A673 (cell line): ENCODE results near the gene SELENBP1.

Experiments used
- EZH2 ChIP-seq: fragments of 200-600 bp; sonication (generic); IDR thresholded peaks from 2 replicates; pipeline ENCODE4 v1.6.1; 2017; ENCODE audit warnings: borderline replicate concordance, low read depth, mild to moderate bottlenecking, mixed read lengths, antibody characterized with exemption, low read length; ENCODE audit not compliant: poor library complexity, severe bottlenecking
- TF ChIP-seq, protein P1 (sequence below): fragments of 300-800, 200-600 bp; sonication (generic); conservative IDR thresholded peaks from 2 replicates; pipeline ENCODE4 v1.5.1; 2017; ENCODE audit warnings: low read depth, mild to moderate bottlenecking, antibody characterized with exemption, low read length, moderate library complexity, mixed read lengths

DNA sequence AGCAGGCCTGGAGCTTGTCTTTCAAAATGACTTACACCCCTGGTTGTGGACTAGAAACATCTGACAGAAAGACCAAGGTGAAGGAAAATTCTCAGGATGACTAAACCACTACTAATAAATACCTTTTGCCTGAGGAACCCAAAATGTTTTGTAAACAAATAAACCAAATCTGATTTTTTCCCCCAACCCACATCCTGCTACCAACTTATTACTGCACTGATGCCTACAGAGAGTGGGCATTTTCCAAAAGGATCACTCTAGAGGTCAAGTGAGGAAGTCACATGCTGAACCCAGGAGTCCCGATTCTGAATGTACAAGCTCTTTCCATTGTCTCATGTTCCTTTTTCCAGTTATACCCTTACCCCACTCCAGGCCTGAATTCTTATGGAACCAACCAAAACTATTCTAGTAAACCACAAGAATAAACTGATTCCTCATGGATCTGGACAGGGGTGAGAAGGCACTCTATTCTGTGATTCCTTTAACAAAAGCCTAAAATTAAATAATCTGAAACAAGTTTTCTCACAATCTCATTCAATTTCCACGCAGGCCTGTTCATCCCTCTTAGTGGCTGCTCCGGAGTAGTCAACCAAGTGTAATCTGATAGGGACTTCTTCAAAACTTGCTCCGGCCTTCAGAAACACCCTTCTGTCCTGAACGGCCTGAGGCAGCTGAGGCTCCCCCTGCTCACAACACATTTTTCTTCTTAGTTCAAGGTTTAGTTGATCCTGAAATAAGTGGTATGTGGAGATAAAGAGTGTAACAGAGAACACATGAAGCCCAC lies 46.7 kb downstream of the SELENBP1 start:
- TF ChIP-seq, protein P1, sequence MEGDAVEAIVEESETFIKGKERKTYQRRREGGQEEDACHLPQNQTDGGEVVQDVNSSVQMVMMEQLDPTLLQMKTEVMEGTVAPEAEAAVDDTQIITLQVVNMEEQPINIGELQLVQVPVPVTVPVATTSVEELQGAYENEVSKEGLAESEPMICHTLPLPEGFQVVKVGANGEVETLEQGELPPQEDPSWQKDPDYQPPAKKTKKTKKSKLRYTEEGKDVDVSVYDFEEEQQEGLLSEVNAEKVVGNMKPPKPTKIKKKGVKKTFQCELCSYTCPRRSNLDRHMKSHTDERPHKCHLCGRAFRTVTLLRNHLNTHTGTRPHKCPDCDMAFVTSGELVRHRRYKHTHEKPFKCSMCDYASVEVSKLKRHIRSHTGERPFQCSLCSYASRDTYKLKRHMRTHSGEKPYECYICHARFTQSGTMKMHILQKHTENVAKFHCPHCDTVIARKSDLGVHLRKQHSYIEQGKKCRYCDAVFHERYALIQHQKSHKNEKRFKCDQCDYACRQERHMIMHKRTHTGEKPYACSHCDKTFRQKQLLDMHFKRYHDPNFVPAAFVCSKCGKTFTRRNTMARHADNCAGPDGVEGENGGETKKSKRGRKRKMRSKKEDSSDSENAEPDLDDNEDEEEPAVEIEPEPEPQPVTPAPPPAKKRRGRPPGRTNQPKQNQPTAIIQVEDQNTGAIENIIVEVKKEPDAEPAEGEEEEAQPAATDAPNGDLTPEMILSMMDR, result no peak
- no peak for TF ChIP-seq EZH2
